GM23338 (cell line): ENCODE data around the gene ANTXR1. TPM values are rescaled to one million over a fixed set of nuclear protein-coding genes. Genes with fewer than 3 reads are reported as not detected.

Experiments used
- ATAC-seq: fragments of 200-7000 bp; cut with Tn5 transposase; 3 replicates; pipeline ENCODE4 v1.9.1; 2020
- DNase-seq: peaks from one replicate; pipeline ENCODE4 v3.0.0-alpha.2; 2015; ENCODE audit warnings: low spot score
- H2AFZ ChIP-seq: fragments of 200-600 bp; sonication (generic); 2 replicates; pipeline ENCODE4 v1.8.0; 2016; ENCODE audit warnings: antibody characterized with exemption, mild to moderate bottlenecking, moderate library complexity
- H3F3A ChIP-seq: fragments of 200-600 bp; sonication (generic); replicated peaks from 2 replicates; pipeline ENCODE4 v1.8.0; 2017; ENCODE audit warnings: antibody characterized with exemption, mixed run types, low read depth
- H3K27ac ChIP-seq: fragments of 200-600 bp; sonication (generic); 2 replicates; pipeline ENCODE4 v1.6.1; 2016; ENCODE audit warnings: low read depth
- H3K27me3 ChIP-seq: fragments of 200-600 bp; sonication (generic); 2 replicates; pipeline ENCODE4 v1.8.0; 2016; ENCODE audit warnings: mild to moderate bottlenecking, mixed run types, moderate library complexity; ENCODE audit not compliant: insufficient read depth
- H3K36me3 ChIP-seq: fragments of 200-600 bp; sonication (generic); 2 replicates; pipeline ENCODE4 v1.8.0; 2016; ENCODE audit warnings: mild to moderate bottlenecking; ENCODE audit not compliant: insufficient read depth
- H3K4me1 ChIP-seq: fragments of 200-600 bp; sonication (generic); 2 replicates; pipeline ENCODE4 v1.8.0; 2016; ENCODE audit warnings: mild to moderate bottlenecking, moderate library complexity; ENCODE audit not compliant: insufficient read depth
- H3K4me2 ChIP-seq: fragments of 200-600 bp; sonication (generic); 2 replicates; pipeline ENCODE4 v1.7.1; 2017; ENCODE audit warnings: mixed run types
- H3K4me3 ChIP-seq: fragments of 200-600 bp; sonication (generic); 2 replicates; pipeline ENCODE4 v1.6.1; 2016; ENCODE audit warnings: mixed run types
- H3K79me2 ChIP-seq: fragments of 200-600 bp; sonication (generic); replicated peaks from 2 replicates; pipeline ENCODE4 v1.8.0; 2017; ENCODE audit warnings: mild to moderate bottlenecking; ENCODE audit not compliant: insufficient read depth
- H3K9me2 ChIP-seq: fragments of 200-600 bp; sonication (generic); 2 replicates; pipeline ENCODE4 v1.8.0; 2017; ENCODE audit not compliant: insufficient read depth
- H4K20me1 ChIP-seq: fragments of 200-600 bp; sonication (generic); replicated peaks from 2 replicates; pipeline ENCODE4 v1.8.0; 2017; ENCODE audit warnings: mild to moderate bottlenecking; ENCODE audit not compliant: insufficient read depth
- H3K27ac Mint-ChIP-seq: 2 replicates; pipeline ENCODE4 v1.8.0; 2020; ENCODE audit warnings: inconsistent platforms, mild to moderate bottlenecking, moderate library complexity, mixed read lengths
- H3K27me3 Mint-ChIP-seq: 3 replicates; pipeline ENCODE4 v1.8.0; 2022; ENCODE audit warnings: low read depth, mild to moderate bottlenecking, moderate library complexity, mixed read lengths, inconsistent platforms; ENCODE audit not compliant: insufficient read depth, poor library complexity
- H3K36me3 Mint-ChIP-seq: 3 replicates; pipeline ENCODE4 v1.8.0; 2021; ENCODE audit warnings: low read depth, mild to moderate bottlenecking, inconsistent platforms, moderate library complexity, mixed read lengths
- H3K4me1 Mint-ChIP-seq: 3 replicates; pipeline ENCODE4 v1.8.0; 2020; ENCODE audit warnings: mild to moderate bottlenecking, inconsistent platforms, mixed read lengths
- H3K4me3 Mint-ChIP-seq: 3 replicates; pipeline ENCODE4 v1.8.0; 2021; ENCODE audit warnings: moderate library complexity, mild to moderate bottlenecking, inconsistent platforms, mixed read lengths
- H3K9me3 Mint-ChIP-seq: 3 replicates; pipeline ENCODE4 v1.8.0; 2020; ENCODE audit warnings: moderate library complexity, mild to moderate bottlenecking, inconsistent platforms, mixed read lengths
- CREB1 ChIP-seq: fragments of 250-450 bp; sonication (Bioruptor Pico); IDR thresholded peaks from 2 replicates; pipeline ENCODE4 v1.5.0; 2020; ENCODE audit warnings: low read depth, mild to moderate bottlenecking, moderate library complexity
- CTCF ChIP-seq, 2 experiments: fragments of 200-600 bp in 1 of 2; sonication (generic) in 1 of 2; conservative IDR thresholded peaks; 2 replicates each; pipeline versions ENCODE4 v1.5.1 to v1.6.1; 2016 to 2017; ENCODE audit warnings: antibody characterized with exemption in 2 of 2, low read depth in 2 of 2, mild to moderate bottlenecking in 2 of 2, moderate library complexity in 1 of 2
- ETS1 ChIP-seq: IDR thresholded peaks from 2 replicates; pipeline ENCODE4 v1.6.1; 2016; ENCODE audit warnings: antibody characterized with exemption
- EZH2 ChIP-seq: fragments of 200-600 bp; sonication (generic); IDR thresholded peaks from one replicate; pipeline ENCODE4 v1.8.0; 2017; ENCODE audit warnings: antibody characterized with exemption, mild to moderate bottlenecking, low read depth; ENCODE audit not compliant: unreplicated experiment
- EZH2phosphoT487 ChIP-seq: fragments of 200-600 bp; sonication (generic); IDR thresholded peaks from one replicate; pipeline ENCODE4 v1.8.1; 2018; ENCODE audit warnings: antibody characterized with exemption; ENCODE audit not compliant: unreplicated experiment
- JUNB ChIP-seq: IDR thresholded peaks from one replicate; pipeline ENCODE4 v1.6.1; 2016; ENCODE audit warnings: antibody characterized with exemption; ENCODE audit not compliant: unreplicated experiment
- NANOG ChIP-seq: IDR thresholded peaks from 2 replicates; pipeline ENCODE4 v1.6.1; 2016; ENCODE audit warnings: antibody characterized with exemption, borderline replicate concordance
- POLR2AphosphoS5 ChIP-seq: IDR thresholded peaks from 2 replicates; pipeline ENCODE4 v1.6.1; 2016; ENCODE audit warnings: antibody characterized with exemption, low read depth
- REST ChIP-seq: IDR thresholded peaks from one replicate; pipeline ENCODE4 v1.6.1; 2018; ENCODE audit warnings: antibody characterized with exemption; ENCODE audit not compliant: unreplicated experiment
- STAT1 ChIP-seq: IDR thresholded peaks from one replicate; pipeline ENCODE4 v1.6.1; 2016; ENCODE audit warnings: antibody characterized with exemption; ENCODE audit not compliant: unreplicated experiment
- ZNF114 ChIP-seq: fragments of 250-450 bp; sonication (Bioruptor Pico); IDR thresholded peaks from 2 replicates; pipeline ENCODE4 v1.5.0; 2020; ENCODE audit warnings: mild to moderate bottlenecking, moderate library complexity
- ZNF331 ChIP-seq: fragments of 250-450 bp; sonication (Bioruptor Pico); IDR thresholded peaks from 2 replicates; pipeline ENCODE4 v1.5.0; 2020; ENCODE audit warnings: low read depth, mild to moderate bottlenecking, moderate library complexity
- ZNF462 ChIP-seq: fragments of 250-450 bp; sonication (Bioruptor Pico); IDR thresholded peaks from 2 replicates; pipeline ENCODE4 v1.5.0; 2020; ENCODE audit warnings: mild to moderate bottlenecking, moderate library complexity
- polyA plus RNA-seq: library from polyadenylated mRNA; unstranded; fragments of >200 nt; fragmentation: Nextera tagmentation; extraction: Ambion mirVana; gene quantifications from 2 replicates; pipeline ENCODE4 v1.2.1, GENCODE V29; 2016
- total RNA-seq: library from RNA; depleted of rRNA; stranded (reverse); fragments of >200 nt; shearing (Covaris generic); gene quantifications from 2 replicates; pipeline ENCODE4 v1.2.3, GENCODE V29; 2014

Gene ANTXR1
- total and polyA plus RNA-seq, 2 experiments from 2014 or later = 16.1 to 23.1 TPM

GRCh38 chr2:69077252-69077950, 64.4 kb downstream of the ANTXR1 start:
- Histone ChIP-seq H3K79me2 (no peaks in the 10 kb centered on the region), H2AFZ (no peak overlapping the region), H4K20me1 (no peaks in the 10 kb centered on the region), H3F3A (no peaks in the 10 kb centered on the region), H3K9me2 (no peaks in the 10 kb centered on the region), H3K27me3 (no peaks in the 10 kb centered on the region), H3K4me1 (no peaks in the 10 kb centered on the region; the same call in 1 of the 2 replicates), H3K36me3 (peaks cover 6% of the 10 kb centered on the region; the same call in 1 of the 2 replicates), H3K27ac (no peak overlapping the region), H3K4me3 (no peak overlapping the region), H3K4me2 (no peak overlapping the region)
- Mint-ChIP-seq H3K4me1 (peaks cover 12% of the 10 kb centered on the region; the same call in 2 of the 3 replicates), H3K9me3 (no peaks in the 10 kb centered on the region), H3K4me3 (no peak overlapping the region), H3K27me3 (no peaks in the 10 kb centered on the region), H3K36me3 (peaks cover 19% of the 10 kb centered on the region), H3K27ac (no peak overlapping the region; the same call in 1 of the 2 replicates)
- DNase-seq = peak; percentile 4
- ATAC-seq = peak; percentile 83
- TF ChIP-seq POLR2AphosphoS5 = no peak
- no peak for TF ChIP-seq ZNF462
- TF ChIP-seq CTCF (conservative IDR thresholded peaks at IDR 0.05; ENCODE audit: low read depth in 2 of 2) = no peak
- no peak for TF ChIP-seq NANOG
- TF ChIP-seq EZH2phosphoT487 = no peak
- TF ChIP-seq JUNB = no peak
- no peak for TF ChIP-seq ZNF331
- TF ChIP-seq STAT1 = no peak
- no peak for TF ChIP-seq ETS1
- no peak for TF ChIP-seq EZH2
- no peak for TF ChIP-seq CREB1 (CRISPR knock-in tag)
- TF ChIP-seq ZNF114 (CRISPR knock-in tag) = no peak
- no peak for TF ChIP-seq REST
